ENCODE data around the gene GADD45A.

- TF ChIP-seq CTCF (IDR thresholded peaks at IDR 0.05; ENCODE audit: poor library complexity) (no peak), EZH2 (IDR thresholded peaks at IDR 0.05; ENCODE audit: borderline replicate concordance) (no peak), EZH2phosphoT487 (IDR thresholded peaks at IDR 0.05; ENCODE audit: low read depth, severe bottlenecking, unreplicated experiment) (no peak)
Observed at GRCh38 chr1:67723620-67724019, 38.6 kb downstream of the GADD45A start.
